ENCODE data around the gene MTURN. TPM values are rescaled to one million over a fixed set of nuclear protein-coding genes. Genes with fewer than 3 reads are reported as not detected.

Gene MTURN
- polyA plus RNA-seq, 4 donors = 39.2 to 96.2 (median 82.7) TPM

GRCh38 chr7:30201161-30201666 is 66.4 kb downstream of the MTURN start:
- DNase-seq (ENCODE audit: low read depth in 4 of 4, low spot score in 3 of 4) = no peak

- DNase-seq (ENCODE audit: low read depth in 4 of 4, low spot score in 3 of 4) = no peak
Observed at GRCh38 chr7:30201921-30202320, 67.1 kb downstream of the MTURN start.

- no peak for DNase-seq (ENCODE audit: low read depth in 4 of 4, low spot score in 3 of 4)
Observed at GRCh38 chr7:30202671-30203070, 67.9 kb downstream of the MTURN start.

GRCh38 chr7:30206491-30206890 is 71.7 kb downstream of the MTURN start:
- no peak for DNase-seq (ENCODE audit: low read depth in 4 of 4, low spot score in 3 of 4)

- no peak for DNase-seq (ENCODE audit: low read depth in 4 of 4, low spot score in 3 of 4)
Observed at GRCh38 chr7:30206942-30207341, 72.2 kb downstream of the MTURN start.

- no peak for DNase-seq (ENCODE audit: low read depth in 4 of 4, low spot score in 3 of 4)
Observed at GRCh38 chr7:30207376-30207775, 72.6 kb downstream of the MTURN start.

GRCh38 chr7:30209951-30210350 is 75.2 kb downstream of the MTURN start:
- no peak for DNase-seq (ENCODE audit: low read depth in 4 of 4, low spot score in 3 of 4)

Other genes with a start within 250 kb of the MTURN start
- gene SCRN1, start 145.2 kb upstream of the MTURN start, polyA plus RNA-seq (ENCODE audit: insufficient read length in 4 of 4) = 10 to 100 TPM; 57.3 to 70.8 (median 63.4) TPM
- 10 to 100 TPM; 20.6 to 57.5 (median 24.6) TPM for gene FKBP14, start 108.3 kb upstream of the MTURN start, polyA plus RNA-seq (ENCODE audit: insufficient read length in 4 of 4)
- gene PLEKHA8, start 106.6 kb upstream of the MTURN start, polyA plus RNA-seq (ENCODE audit: insufficient read length in 4 of 4) = 10 to 100 TPM; 17.8 to 19.1 (median 18.7) TPM
- gene ZNRF2, start 149.6 kb downstream of the MTURN start, polyA plus RNA-seq (ENCODE audit: insufficient read length in 4 of 4) = 10 to 100 TPM; 10.7 to 23.0 (median 16.9) TPM